ENCODE data around the gene FAM53A.

GRCh38 chr4:1643971-1644735 lies 40.0 kb downstream of the FAM53A start:
- TF ChIP-seq ZNF224 (CRISPR knock-in tag; IDR thresholded peaks at IDR 0.05) (no peak), POLR2A (IDR thresholded peaks at IDR 0.05; ENCODE audit: insufficient read depth in 1 of 2, low read depth in 2 of 2, low read length in 2 of 2) (no peak), MED1 (CRISPR knock-in tag; IDR thresholded peaks at IDR 0.05) (no peak), RBFOX2 (IDR thresholded peaks at IDR 0.05; ENCODE audit: low read depth, low read length) (no peak), HOXA9 (CRISPR knock-in tag; IDR thresholded peaks at IDR 0.05; ENCODE audit: borderline replicate concordance) (no peak), SP4 (CRISPR knock-in tag; IDR thresholded peaks at IDR 0.05) (no peak), ZBTB2 (CRISPR knock-in tag; IDR thresholded peaks at IDR 0.05; ENCODE audit: low read depth) (no peak), EZH2 (conservative IDR thresholded peaks at IDR 0.05; ENCODE audit: low read depth, low read length) (no peak), TBX2 (CRISPR knock-in tag; IDR thresholded peaks at IDR 0.05; ENCODE audit: borderline replicate concordance) (no peak), MED13 (CRISPR knock-in tag; IDR thresholded peaks at IDR 0.05) (no peak)

Measured in HepG2 (cell line).